Heart left ventricle (tissue), 16 donors: ENCODE results near the gene FPR1. TPM values are rescaled to one million over a fixed set of nuclear protein-coding genes. Genes with fewer than 3 reads are reported as not detected.

Experiments
- ATAC-seq, 4 donors: fragments of 200-7000 bp; cut with Tn5 transposase; one replicate each; pipeline ENCODE4 v1.9.1; 2020 to 2022; ENCODE audit warnings: moderate library complexity in 4 of 4, mild to moderate bottlenecking in 3 of 4, moderate number of reproducible peaks in 1 of 4
- DNase-seq, 5 donors: peaks; one replicate each; pipeline ENCODE4 v3.0.0-alpha.2; 2020
- H3K27ac ChIP-seq, 12 donors: fragments of 200-600 bp; sonication (generic) in 4 of 12; one replicate each; pipeline versions ENCODE4 v1.5.0 to v1.8.0; 2016 to 2022; ENCODE audit warnings: mild to moderate bottlenecking in 2 of 12
- H3K27me3 ChIP-seq, 9 donors: fragments of 200-600 bp; sonication (generic) in 2 of 9; one replicate each; pipeline versions ENCODE4 v1.5.1 to v1.8.0; 2016 to 2022; ENCODE audit warnings: mild to moderate bottlenecking in 3 of 9
- H3K36me3 ChIP-seq, 9 donors: fragments of 200-600 bp; sonication (generic) in 2 of 9; one replicate each; pipeline versions ENCODE4 v1.5.0 to v1.8.0; 2018 to 2022; ENCODE audit warnings: mild to moderate bottlenecking in 2 of 9
- H3K4me1 ChIP-seq, 12 donors: fragments of 200-600 bp; sonication (generic) in 4 of 12; one replicate each; pipeline versions ENCODE4 v1.5.0 to v1.8.0; 2016 to 2022; ENCODE audit warnings: mild to moderate bottlenecking in 3 of 12
- H3K4me3 ChIP-seq, 12 donors: fragments of 200-600 bp; sonication (generic) in 4 of 12; one replicate each; pipeline versions ENCODE4 v1.5.0 to v1.8.0; 2017 to 2022; ENCODE audit warnings: mild to moderate bottlenecking in 9 of 12, moderate library complexity in 4 of 12
- H3K9me3 ChIP-seq, 12 donors: fragments of 200-600 bp; sonication (generic) in 4 of 12; one replicate each; pipeline versions ENCODE4 v1.5.0 to v1.8.0; 2016 to 2022; ENCODE audit warnings: mild to moderate bottlenecking in 1 of 12
- CTCF ChIP-seq, 12 donors: fragments of 200-600 bp; sonication (generic) in 4 of 12; IDR thresholded peaks; one replicate each; pipeline versions ENCODE4 v1.5.0 to v1.8.0; 2018 to 2022; ENCODE audit warnings: antibody characterized with exemption in 12 of 12, mild to moderate bottlenecking in 5 of 12
- POLR2A ChIP-seq, 2 donors: fragments of 450-650 bp; IDR thresholded peaks; one replicate each; pipeline ENCODE4 v1.6.1; 2017; ENCODE audit warnings: antibody characterized with exemption in 2 of 2, mild to moderate bottlenecking in 2 of 2, moderate library complexity in 2 of 2
- WGBS, 4 donors: extraction: QIAGEN DNeasy Blood & Tissue Kit in 2 of 4; methylation state at CpG; one replicate each; pipeline versions ENCODE4 v1.1.5 to v1.1.7; 2013 to 2018; 5-methylcytosine and 5-hydroxymethylcytosine counted together
- intact Hi-C, 10 donors: fragments of 100-400 bp; cut with DNase I; formaldehyde crosslinking; loops; one replicate each; pipeline versions ENCODE4 v1.11.1 to v1.14.2; 2022
- polyA plus RNA-seq, 2 donors: library from polyadenylated mRNA; stranded (reverse); fragments of 200-250 nt; gene quantifications; one replicate each; pipeline ENCODE4 v1.2.3, GENCODE V29; 2013
- total RNA-seq, 9 donors: library from RNA; depleted of rRNA in 2 of 9; stranded (reverse); fragments of >200 nt in 2 of 9; fragmentation: NEBNext Ultra II Directional in 3 of 9; extraction: Animal tissue kit (Norgen Biotek cat#: 25700) in 3 of 9; gene quantifications; one replicate each; pipeline versions ENCODE4 v1.1.0 to v1.2.4, GENCODE V29; 2016 to 2023
- donor health status: ischemic (EF 13 %, LVEDD 7.1; RV severe dilation, severe dysfunction).
- donor health status: healthy with polysubstance abuse.
- donor health status: DM: no; HTN: yes; CAD: no.
- donor health status: DM: no; HTN: no; CAD: no.
- donor health status: ischemic (EF 25% LVEDD 6.9; RV normal size, moderate dysfunction).
- donor health status: ischemic (EF 25% LVEDD 5.7; RV mildly dilated, moderate dysfunction).
- donor health status: healthy.
- donor health status: DM: yes; HTN: yes; CAD: no.
- donor health status: ischemic (EF 35%, LVEDD 5.7; RV mildly dilated, moderate dysfunction).
- donor health status: nonischemic (EF 11% LVEDD 7.7; RV severe dilation, severe dysfunction).
- donor health status: DM: yes; HTN: yes; CAD: no.
- donor health status: PGD.
- donor health status: ischemic (EF 29% LVEDD 5.4; RV normal size, mild dysfunction).
- donor health status: nonischemic (EF 23%, LVEDD 6.1; RV moderate dilation, normal function).

FPR1 gene
- total and polyA plus RNA-seq, 11 donors: 0.15 to 39.4 (median 4.7) TPM

GRCh38 chr19:51706885-51707284, 44.8 kb downstream of the FPR1 start:
- no peak for TF ChIP-seq POLR2A (IDR thresholded peaks at IDR 0.05)
- TF ChIP-seq CTCF (IDR thresholded peaks at IDR 0.05): no peak
- 97 to 100% (median 98%) methylated on average over 3 of the region's 3 CpGs for WGBS, 4 donors
- intact Hi-C loops: no loop called here
- ATAC-seq: no peak
- no peak overlapping the region for H3K4me3 ChIP-seq
- H3K4me1 ChIP-seq: peaks cover 0 to 32% (median 20%) of the 10 kb centered on the region in 12 donors
- no peak for DNase-seq
- no peak overlapping the region for H3K27ac ChIP-seq
- H3K36me3 ChIP-seq: peaks cover 0 to 33% (median 24%) of the 10 kb centered on the region in 9 donors
- H3K9me3 ChIP-seq: no peaks in the 10 kb centered on the region
- no peaks in the 10 kb centered on the region for H3K27me3 ChIP-seq

GRCh38 chr19:51706296-51706695, 45.4 kb downstream of the FPR1 start:
- H3K4me3 ChIP-seq: no peak overlapping the region
- no peaks in the 10 kb centered on the region for H3K9me3 ChIP-seq
- DNase-seq (no peak), ATAC-seq (no peak)
- peaks cover 0 to 38% (median 29%) of the 10 kb centered on the region in 9 donors for H3K36me3 ChIP-seq
- WGBS, 4 donors: 96 to 99% (median 97%) methylated on average over 4 of the region's 4 CpGs
- no peak for TF ChIP-seq POLR2A (IDR thresholded peaks at IDR 0.05)
- TF ChIP-seq CTCF (IDR thresholded peaks at IDR 0.05): no peak
- H3K27me3 ChIP-seq: no peaks in the 10 kb centered on the region
- H3K4me1 ChIP-seq: peaks cover 0 to 37% (median 22%) of the 10 kb centered on the region in 12 donors
- H3K27ac ChIP-seq: no peak overlapping the region
- intact Hi-C loops: no loop called here

GRCh38 chr19:51704626-51705025, 47.1 kb downstream of the FPR1 start:
- DNase-seq: no peak
- ATAC-seq: no peak
- WGBS, 4 donors: 54 to 80% (median 69%) methylated on average over 4 of the region's 4 CpGs
- TF ChIP-seq CTCF (IDR thresholded peaks at IDR 0.05): no peak
- no peak for TF ChIP-seq POLR2A (IDR thresholded peaks at IDR 0.05)
- Histone ChIP-seq H3K4me1 (peaks cover 0 to 37% (median 22%) of the 10 kb centered on the region in 12 donors), H3K36me3 (peaks cover 0 to 52% (median 36%) of the 10 kb centered on the region in 9 donors), H3K27me3 (no peaks in the 10 kb centered on the region), H3K4me3 (peak overlapping the region; percentile 28 to 77 (median 66)), H3K27ac (peak overlapping the region; percentile 81 to 97 (median 90)), H3K9me3 (no peaks in the 10 kb centered on the region)
- intact Hi-C loops: loop anchor here in 3 of 10 donors (1.0 to 2.0 kb wide), 2 partner anchors 15 to 16 kb away; no protein-coding TSS in a partner anchor

- Histone ChIP-seq H3K27me3 (no peaks in the 10 kb centered on the region), H3K36me3 (peaks cover 0 to 60% (median 43%) of the 10 kb centered on the region in 9 donors), H3K4me1 (peaks cover 0 to 37% (median 22%) of the 10 kb centered on the region in 12 donors), H3K9me3 (no peaks in the 10 kb centered on the region), H3K4me3 (peak overlapping the region; percentile 28 to 77 (median 66)), H3K27ac (peak overlapping the region; percentile 81 to 97 (median 90))
- intact Hi-C loops: loop anchor here in 3 of 10 donors (1.0 to 2.0 kb wide), 2 partner anchors 15 kb away; no protein-coding TSS in a partner anchor
- WGBS, 4 donors: 3 to 17% (median 9%) methylated on average over 23 to 74 of the region's 74 CpGs
- ATAC-seq (peak; percentile 94 to 96 (median 96)), DNase-seq (peak; percentile 97 to 98 (median 98))
- peak; percentile 23 to 80 (median 49) for TF ChIP-seq CTCF (IDR thresholded peaks at IDR 0.05)
- peak in 1 of 2 donors; percentile 78 for TF ChIP-seq POLR2A (IDR thresholded peaks at IDR 0.05)
Observed at GRCh38 chr19:51703575-51704515, 47.8 kb downstream of the FPR1 start.
